Keratinocyte (primary cell): Measurements from ENCODE around the gene TTC13.

Experiments
- CTCF ChIP-seq, 3 experiments: IDR thresholded peaks in 1 of 3; conservative IDR thresholded peaks in 1 of 3; optimal IDR thresholded peaks in 1 of 3; 2 replicates in 2 of 3; 3 replicates in 1 of 3; pipeline versions ENCODE3 to v1.5.1; 2011; ENCODE audit warnings: low read length in 3 of 3, mild to moderate bottlenecking in 3 of 3, moderate library complexity in 2 of 3, control low read depth in 1 of 3, inconsistent platforms in 1 of 3; ENCODE audit not compliant: insufficient read depth in 2 of 3; ENCODE audit errors: extremely low read depth in 1 of 3
- EZH2 ChIP-seq: IDR thresholded peaks from one replicate; pipeline ENCODE4 v1.6.1; 2012; ENCODE audit warnings: inconsistent platforms, mild to moderate bottlenecking, low read length, moderate library complexity

- no peak for TF ChIP-seq CTCF (optimal IDR thresholded peaks at IDR 0.05 in 1 of 3, IDR thresholded peaks at IDR 0.05 in 1 of 3, conservative IDR thresholded peaks at IDR 0.05 in 1 of 3; ENCODE audit: extremely low read depth in 1 of 3, insufficient read depth in 2 of 3, low read length in 3 of 3)
- no peak for TF ChIP-seq EZH2
Observed at GRCh38 chr1:231027136-231027925, 48.7 kb upstream of the TTC13 start.
